K562 (cell line): Measurements from ENCODE around the gene MCU. TPM values are rescaled to one million over a fixed set of nuclear protein-coding genes. Genes with fewer than 3 reads are reported as not detected.

ENCODE experiments used
- ATAC-seq: fragments of 200-7000 bp; cut with Tn5 transposase; 3 replicates; pipeline ENCODE4 v1.9.1; 2020; ENCODE audit warnings: moderate library complexity
- BruUV-seq: library from RNA; stranded (reverse); fragments of 400-500 nt; replicated peaks from 2 replicates; lab custom pipeline; 2021; lab: Mats Ljungman, UMichigan
- CTCF ChIA-PET: fragments of 300-600 bp; formaldehyde crosslinking; extraction: SDS; loops from one replicate; lab custom pipeline; 2021; ENCODE audit warnings: low intra/inter-chr PET ratio; lab: Yijun Ruan, JAX
- POLR2A ChIA-PET: fragments of 300-600, 350-650 bp; sonication (Branson Sonifier 250); formaldehyde crosslinking; extraction: SDS; loops from one replicate; lab custom pipeline; 2021; ENCODE audit warnings: antibody characterized with exemption, inconsistent platforms; lab: Yijun Ruan, JAX
- DNase-seq, 4 experiments: peaks; one replicate each; pipeline versions ENCODE4 v3.0.0 to v3.0.0-alpha.2; 2011 to 2018; ENCODE audit warnings: low spot score in 3 of 4, mixed read lengths in 3 of 4; ENCODE audit errors: extremely low read depth in 1 of 4
- FAIRE-seq: peaks from 2 replicates; lab custom pipeline; 2011; peaks lifted over from hg19 to GRCh38; lab: Jason Lieb, UNC
- H2AFZ ChIP-seq: 2 replicates; pipeline ENCODE4 v1.6.0; 2011; ENCODE audit warnings: low read depth, low read length, control low read depth, inconsistent platforms
- H3K27ac ChIP-seq: fragments of 200-600 bp; 3 replicates; pipeline ENCODE4 v1.8.0; 2011; ENCODE audit warnings: low read depth, mild to moderate bottlenecking, control low read depth, inconsistent platforms, low read length, moderate library complexity, mixed read lengths; ENCODE audit errors: extremely low read depth
- H3K27me3 ChIP-seq, 2 experiments: fragments of 300-600 bp in 1 of 2; 2 replicates in 1 of 2; 3 replicates in 1 of 2; pipeline versions ENCODE4 v1.6.0 to v1.8.0; 2011; ENCODE audit warnings: inconsistent platforms in 2 of 2, low read length in 2 of 2, mild to moderate bottlenecking in 1 of 2, mixed read lengths in 1 of 2, moderate library complexity in 1 of 2; ENCODE audit not compliant: control insufficient read depth in 2 of 2, insufficient read depth in 2 of 2
- H3K36me3 ChIP-seq: fragments of 300-600 bp; 3 replicates; pipeline ENCODE4 v1.8.0; 2011; ENCODE audit warnings: mild to moderate bottlenecking, low read length, inconsistent platforms; ENCODE audit not compliant: control insufficient read depth, insufficient read depth
- H3K4me1 ChIP-seq, 2 experiments: fragments of 200-600 bp in 1 of 2; replicated peaks in 1 of 2; 2 replicates in 1 of 2; 3 replicates in 1 of 2; pipeline versions ENCODE4 v1.5.1 to v1.8.0; 2011; ENCODE audit warnings: inconsistent platforms in 2 of 2, low read length in 2 of 2, mild to moderate bottlenecking in 1 of 2, mixed read lengths in 1 of 2, moderate library complexity in 1 of 2; ENCODE audit not compliant: control insufficient read depth in 2 of 2, insufficient read depth in 2 of 2
- H3K4me2 ChIP-seq: 2 replicates; pipeline ENCODE4 v1.6.1; 2011; ENCODE audit warnings: low read length, control low read depth, inconsistent platforms, mixed read lengths; ENCODE audit not compliant: insufficient read depth
- H3K4me3 ChIP-seq: fragments of 200-600 bp; sonication (generic), shearing (Covaris generic); 2 replicates; pipeline ENCODE4 v1.5.1; 2016; ENCODE audit warnings: control low read depth, inconsistent platforms
- H3K79me2 ChIP-seq: fragments of 200-600 bp; 3 replicates; pipeline ENCODE4 v1.8.0; 2011; ENCODE audit warnings: low read length, inconsistent platforms; ENCODE audit not compliant: control insufficient read depth, insufficient read depth
- H3K9ac ChIP-seq, 2 experiments: 2 replicates each; pipeline versions ENCODE4 v1.6.0 to v1.6.1; 2011; ENCODE audit warnings: low read depth in 2 of 2, low read length in 2 of 2, control low read depth in 1 of 2, inconsistent platforms in 1 of 2, mild to moderate bottlenecking in 1 of 2, mixed read lengths in 1 of 2; ENCODE audit not compliant: insufficient read depth in 1 of 2
- H3K9me1 ChIP-seq: one replicate; pipeline ENCODE4 v1.6.0; 2011; ENCODE audit warnings: inconsistent platforms, mild to moderate bottlenecking, low read length, moderate library complexity; ENCODE audit not compliant: control insufficient read depth, insufficient read depth
- H3K9me3 ChIP-seq: replicated peaks from 2 replicates; pipeline ENCODE4 v1.5.1; 2011; ENCODE audit warnings: low read depth, low read length, inconsistent platforms; ENCODE audit not compliant: control insufficient read depth, insufficient read depth
- H4K20me1 ChIP-seq: replicated peaks from 2 replicates; pipeline ENCODE4 v1.6.1; 2011; ENCODE audit warnings: low read length, inconsistent platforms, mixed read lengths; ENCODE audit not compliant: control insufficient read depth, insufficient read depth
- HCFC1 ChIP-seq: IDR thresholded peaks from 2 replicates; pipeline ENCODE4 v1.6.1; 2012; ENCODE audit warnings: low read depth, low read length, improper control_type of control experiment
- KLF16 ChIP-seq: IDR thresholded peaks from 2 replicates; pipeline ENCODE4 v1.6.1; 2016; ENCODE audit warnings: antibody characterized with exemption
- SRSF7 ChIP-seq: fragments of 200-400 bp; formaldehyde crosslinking; optimal IDR thresholded peaks from 2 replicates; pipeline ENCODE3; 2017; ENCODE audit warnings: mild to moderate bottlenecking, low read depth, low read length
- TCF3 ChIP-seq: sonication (generic); formaldehyde crosslinking; IDR thresholded peaks from 2 replicates; pipeline ENCODE4 v1.4.0; 2020; ENCODE audit warnings: mild to moderate bottlenecking, missing genetic modification reagents
- TRIM28 ChIP-seq: fragments of 450-650 bp; IDR thresholded peaks from 2 replicates; pipeline ENCODE4 v1.6.1; 2017
- in situ Hi-C: fragments of 300-500 bp; cut with MboI; formaldehyde crosslinking; loops from 4 replicates; pipeline ENCODE4 v1.15.0; 2018; ENCODE audit warnings: inconsistent platforms, mixed read lengths
- intact Hi-C: fragments of 100-400 bp; cut with micrococcal nuclease; formaldehyde crosslinking; loops from 2 replicates; pipeline ENCODE4 v1.14.2; 2022
- polyA plus RNA-seq, 8 experiments: library from polyadenylated mRNA; depleted of rRNA in 4 of 8; stranded (reverse) in 5 of 8; unstranded in 3 of 8; fragments of >200 nt; fragmentation: Nextera tagmentation in 2 of 8; fragmentation: Illumina TruSeq in 1 of 8; extraction: Ambion mirVana in 2 of 8; extraction: Trizol in 1 of 8; gene quantifications; 2 replicates each; pipeline versions ENCODE4 v1.2.1 to v1.2.3, GENCODE V29; 2011 to 2014; ENCODE audit warnings: inconsistent platforms in 1 of 8, missing spikeins in 1 of 8
- total RNA-seq, 7 experiments: library from RNA; depleted of rRNA in 6 of 7; stranded (reverse); fragments of >200 nt in 6 of 7; fragmentation: Illumina TruSeq in 2 of 7; extraction: Trizol in 2 of 7; gene quantifications; 2 replicates each; pipeline versions ENCODE4 v1.2.1 to v1.2.3, GENCODE V29; 2011 to 2021; ENCODE audit warnings: low replicate concordance in 1 of 7
- TF ChIP-seq, protein P1 (sequence below): IDR thresholded peaks from 3 replicates; pipeline ENCODE4 v1.6.1; 2011; ENCODE audit warnings: borderline replicate concordance, mild to moderate bottlenecking; ENCODE audit not compliant: insufficient read length, insufficient read depth
- TF ChIP-seq, protein P2 (sequence below): fragments of 450-650 bp; IDR thresholded peaks from 2 replicates; pipeline ENCODE4 v1.6.1; 2016

MCU gene
- total and polyA plus RNA-seq, 9 of the 15 experiments (the other 6 are each of a cell fraction or from before 2014, with no cell fraction given) = 8.2 to 88.8 (median 21.3) TPM

DNA sequence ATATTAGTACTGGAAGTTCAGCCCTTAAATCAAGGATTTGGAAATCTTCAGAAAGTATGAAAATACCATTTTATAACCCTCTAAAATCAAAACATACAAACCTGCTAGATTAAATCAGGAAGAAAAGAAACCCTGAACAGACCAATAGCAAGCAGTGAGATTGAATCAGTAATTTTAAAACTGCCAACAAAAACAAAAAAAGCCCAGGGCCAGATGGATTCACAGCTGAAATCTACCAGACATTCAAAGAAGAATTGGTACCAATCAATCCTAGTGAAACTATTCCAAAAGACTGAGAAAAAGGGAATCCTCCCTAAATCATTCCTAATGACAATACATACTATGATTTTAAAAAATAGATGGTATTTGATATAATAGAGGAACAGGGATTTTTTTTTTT, 70.1 kb downstream of the MCU start:
- H4K20me1 ChIP-seq = no peaks in the 10 kb centered on the region
- no peak for DNase-seq
- no peak overlapping the region for H3K9ac ChIP-seq
- ChIA-PET POLR2A (interaction anchor here (0.7 kb wide), 1 partner anchor 51 kb away, joined by 3 read pairs; no protein-coding TSS in a partner anchor), CTCF (no interaction called here)
- in situ Hi-C loops = no loop called here
- no peak for FAIRE-seq
- peaks cover 0 to 4% of the 10 kb centered on the region in 2 experiments; a peak in 1 of 5 replicates for H3K4me1 ChIP-seq
- H3K27me3 ChIP-seq = no peaks in the 10 kb centered on the region
- ATAC-seq = no peak
- H3K9me3 ChIP-seq = no peaks in the 10 kb centered on the region
- no TSS peak for BruUV-seq
- no peaks in the 10 kb centered on the region for H3K79me2 ChIP-seq
- no peak overlapping the region for H3K4me2 ChIP-seq
- H3K27ac ChIP-seq = no peak overlapping the region
- H3K4me3 ChIP-seq = no peak overlapping the region
- no peak overlapping the region for H2AFZ ChIP-seq
- H3K9me1 ChIP-seq = no peaks in the 10 kb centered on the region
- intact Hi-C loops = no loop called here
- TF ChIP-seq SRSF7 = no peak
- no peak for TF ChIP-seq TRIM28
- TF ChIP-seq, protein P1, sequence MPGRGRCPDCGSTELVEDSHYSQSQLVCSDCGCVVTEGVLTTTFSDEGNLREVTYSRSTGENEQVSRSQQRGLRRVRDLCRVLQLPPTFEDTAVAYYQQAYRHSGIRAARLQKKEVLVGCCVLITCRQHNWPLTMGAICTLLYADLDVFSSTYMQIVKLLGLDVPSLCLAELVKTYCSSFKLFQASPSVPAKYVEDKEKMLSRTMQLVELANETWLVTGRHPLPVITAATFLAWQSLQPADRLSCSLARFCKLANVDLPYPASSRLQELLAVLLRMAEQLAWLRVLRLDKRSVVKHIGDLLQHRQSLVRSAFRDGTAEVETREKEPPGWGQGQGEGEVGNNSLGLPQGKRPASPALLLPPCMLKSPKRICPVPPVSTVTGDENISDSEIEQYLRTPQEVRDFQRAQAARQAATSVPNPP = no peak
- no peak for TF ChIP-seq TCF3 (CRISPR knock-in tag)
- TF ChIP-seq KLF16 = no peak
- TF ChIP-seq, protein P2, sequence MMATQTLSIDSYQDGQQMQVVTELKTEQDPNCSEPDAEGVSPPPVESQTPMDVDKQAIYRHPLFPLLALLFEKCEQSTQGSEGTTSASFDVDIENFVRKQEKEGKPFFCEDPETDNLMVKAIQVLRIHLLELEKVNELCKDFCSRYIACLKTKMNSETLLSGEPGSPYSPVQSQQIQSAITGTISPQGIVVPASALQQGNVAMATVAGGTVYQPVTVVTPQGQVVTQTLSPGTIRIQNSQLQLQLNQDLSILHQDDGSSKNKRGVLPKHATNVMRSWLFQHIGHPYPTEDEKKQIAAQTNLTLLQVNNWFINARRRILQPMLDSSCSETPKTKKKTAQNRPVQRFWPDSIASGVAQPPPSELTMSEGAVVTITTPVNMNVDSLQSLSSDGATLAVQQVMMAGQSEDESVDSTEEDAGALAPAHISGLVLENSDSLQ = no peak
- no peak for TF ChIP-seq HCFC1
- no peaks in the 10 kb centered on the region for H3K36me3 ChIP-seq
